HG02885 (cell line): ENCODE measurements around the gene MUCL3.
A peak's percentile ranks its signal among the peaks of the same experiment; 100 is the strongest.
"Not testable (repeated sequence)": the region's sequence is repeated elsewhere in the genome, so short reads cannot be mapped to it uniquely, and the experiment has no call there.

Experiments used
- ATAC-seq: cut with Tn5 transposase; IDR thresholded peaks from one replicate; pipeline ENCODE4 v1.9.1; 2021; ENCODE audit warnings: mild to moderate bottlenecking; ENCODE audit not compliant: unreplicated experiment, poor library complexity

MUCL3 gene

GRCh38 chr6:30940361-30940986 lies at the start of gene MUCL3:
Gene MUCL3 (plus strand): TSS chr6:30940973. CDS start chr6:30941000, 27 bp downstream.
- ATAC-seq, result no peak

GRCh38 chr6:30891450-30891723 lies 49.4 kb upstream of the MUCL3 start:
- no peak for ATAC-seq

- ATAC-seq, result no peak
Measured at GRCh38 chr6:30891816-30892538, 48.8 kb upstream of the MUCL3 start.

GRCh38 chr6:30893001-30893591 lies 47.7 kb upstream of the MUCL3 start:
- no peak for ATAC-seq

- no peak for ATAC-seq
Measured at GRCh38 chr6:30893666-30894065, 47.1 kb upstream of the MUCL3 start.

GRCh38 chr6:30894381-30894780 lies 46.4 kb upstream of the MUCL3 start:
- no peak for ATAC-seq

- no peak for ATAC-seq
Measured at GRCh38 chr6:30894935-30895334, 45.8 kb upstream of the MUCL3 start.

- ATAC-seq, result no peak
Measured at GRCh38 chr6:30895343-30895742, 45.4 kb upstream of the MUCL3 start.

GRCh38 chr6:30896541-30896940 lies 44.2 kb upstream of the MUCL3 start:
- ATAC-seq, result no peak

GRCh38 chr6:30897882-30898281 lies 42.9 kb upstream of the MUCL3 start:
- ATAC-seq, result no peak

- no peak for ATAC-seq
Measured at GRCh38 chr6:30898750-30899360, 41.9 kb upstream of the MUCL3 start.

- ATAC-seq, result no peak
Measured at GRCh38 chr6:30900863-30901417, 39.8 kb upstream of the MUCL3 start.

- no peak for ATAC-seq
Measured at GRCh38 chr6:30901436-30901835, 39.3 kb upstream of the MUCL3 start.

- ATAC-seq, result not testable (repeated sequence)
Measured at GRCh38 chr6:30902196-30902595, 38.6 kb upstream of the MUCL3 start.

GRCh38 chr6:30902709-30903108 lies 38.1 kb upstream of the MUCL3 start:
- ATAC-seq, result no peak

GRCh38 chr6:30903236-30903635 lies 37.5 kb upstream of the MUCL3 start:
- ATAC-seq, result no peak

GRCh38 chr6:30907290-30907757 lies 33.4 kb upstream of the MUCL3 start:
- ATAC-seq, result not testable (repeated sequence)

- ATAC-seq, result peak; percentile 97
Measured at GRCh38 chr6:30907758-30908591, 32.8 kb upstream of the MUCL3 start, which contains the start of gene GTF2H4. Gene GTF2H4 (plus strand): TSS chr6:30908207.

- ATAC-seq, result no peak
Measured at GRCh38 chr6:30908700-30909099, 32.1 kb upstream of the MUCL3 start.

GRCh38 chr6:30910473-30910872 lies 30.3 kb upstream of the MUCL3 start:
- ATAC-seq, result not testable (repeated sequence)
